HG03457 (cell line): ENCODE results near the gene NPBWR2.
"Not testable (repeated sequence)": the region's sequence is repeated elsewhere in the genome, so short reads cannot be mapped to it uniquely, and the experiment has no call there.

ENCODE experiments used
- ATAC-seq: cut with Tn5 transposase; IDR thresholded peaks from one replicate; pipeline ENCODE4 v1.9.1; 2021; ENCODE audit warnings: moderate number of reproducible peaks; ENCODE audit not compliant: unreplicated experiment

NPBWR2 gene

GRCh38 chr20:64087226-64087825 is 20.0 kb downstream of the NPBWR2 start:
- ATAC-seq: not testable (repeated sequence)

- ATAC-seq: no peak
Measured at GRCh38 chr20:64086801-64087200, 20.6 kb downstream of the NPBWR2 start.

DNA sequence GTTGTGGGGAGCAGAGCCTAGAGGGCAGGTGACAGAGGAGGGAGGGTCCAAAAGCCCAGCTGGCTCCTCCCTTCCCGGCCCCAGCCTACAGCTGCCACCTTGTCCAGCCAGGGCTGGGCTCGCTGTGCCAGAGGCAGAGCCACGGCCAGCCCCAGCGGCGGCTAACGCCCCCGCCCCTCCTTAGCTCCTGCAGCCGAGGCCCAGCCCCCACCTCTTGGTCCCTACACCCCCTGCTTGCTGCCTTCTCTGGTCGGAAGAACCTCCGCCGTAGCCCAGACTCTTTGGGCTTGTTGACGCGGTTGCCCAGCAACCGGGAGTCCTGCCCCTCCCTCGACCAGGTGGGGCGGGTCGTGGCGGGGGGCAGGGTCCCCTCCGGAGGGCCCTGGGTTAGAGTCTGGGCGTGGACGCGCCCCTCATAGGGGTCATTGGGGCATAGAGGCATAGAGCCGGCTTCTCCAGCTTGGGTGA is 22.6 kb downstream of the NPBWR2 start:
- no peak for ATAC-seq

GRCh38 chr20:64083804-64084684 is 23.3 kb downstream of the NPBWR2 start, which contains the start of gene LKAAEAR1:
TSS of gene LKAAEAR1 (minus strand) at chr20:64084398. CDS start at chr20:64084219, 179 bp downstream.
- ATAC-seq: no peak

DNA sequence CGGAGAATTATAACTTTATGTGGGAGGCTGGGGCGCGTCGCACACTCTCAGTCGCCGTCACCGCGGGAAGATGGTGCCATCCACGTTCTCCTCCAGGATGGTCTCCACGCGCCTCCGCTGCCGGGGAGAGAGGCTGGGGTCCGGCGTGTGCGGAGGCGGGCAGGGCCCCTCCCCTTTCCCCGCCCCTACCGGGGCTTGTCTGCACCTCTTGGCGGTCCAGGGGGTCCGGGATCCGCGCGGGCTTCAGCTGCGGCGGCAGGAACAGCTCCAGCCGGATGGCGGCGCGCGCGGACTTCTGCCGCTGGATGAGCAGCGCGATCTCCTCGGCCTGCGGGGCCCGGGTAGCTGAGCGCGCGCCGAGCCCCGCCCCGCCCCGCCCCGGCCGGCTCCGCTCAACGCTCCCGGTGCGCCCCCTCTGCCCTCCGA is 24.0 kb downstream of the NPBWR2 start:
- no peak for ATAC-seq

GRCh38 chr20:64082820-64083377 is 24.5 kb downstream of the NPBWR2 start:
- no peak for ATAC-seq

DNA sequence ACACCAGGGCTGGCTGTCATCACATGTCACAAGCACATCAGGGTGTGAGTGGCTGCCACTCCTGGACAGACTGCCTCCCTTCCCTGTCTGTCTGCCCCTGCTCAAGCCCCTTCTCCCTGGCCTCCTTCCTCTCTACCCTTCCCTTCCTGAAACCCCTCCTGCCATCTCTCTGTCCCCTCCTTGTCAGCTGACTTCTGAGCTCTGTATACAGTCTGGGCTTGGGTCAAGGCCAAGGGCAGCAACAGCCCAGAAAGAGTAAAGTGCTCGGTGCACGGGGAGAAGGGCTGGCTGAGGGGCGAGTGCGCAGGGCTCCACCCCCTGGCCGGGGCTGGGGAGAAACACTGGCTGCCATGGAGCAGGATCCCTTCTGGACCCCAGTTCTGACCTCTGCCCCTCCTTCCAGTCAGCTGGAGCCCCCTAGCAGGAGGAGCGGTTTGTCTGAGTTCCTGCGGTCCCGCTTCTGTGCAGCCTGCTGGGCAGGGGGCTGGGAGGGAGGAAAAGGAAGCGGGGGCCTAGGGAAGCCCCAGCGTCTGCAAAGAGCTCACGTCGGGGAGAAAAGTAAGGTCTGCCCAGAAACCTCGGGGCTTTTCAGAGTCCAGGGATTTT is 25.1 kb downstream of the NPBWR2 start:
- no peak for ATAC-seq

DNA sequence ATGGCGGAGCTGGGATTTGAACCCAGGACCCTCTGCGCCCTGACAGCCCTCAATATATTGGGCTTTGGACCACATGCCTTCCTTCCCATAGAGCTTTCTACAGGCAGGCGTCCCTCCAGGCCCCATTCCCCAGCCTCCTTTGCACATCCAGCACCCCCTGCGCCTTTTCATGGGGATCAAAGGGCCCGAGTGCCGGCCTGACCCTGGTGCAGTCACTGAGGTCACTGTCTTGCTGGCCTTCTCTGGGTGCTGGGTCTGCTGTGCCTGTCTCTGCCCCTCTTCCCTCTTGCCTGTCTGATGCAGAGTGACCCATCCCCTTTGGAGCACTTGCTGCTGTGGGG is 25.8 kb downstream of the NPBWR2 start:
- no peak for ATAC-seq

DNA sequence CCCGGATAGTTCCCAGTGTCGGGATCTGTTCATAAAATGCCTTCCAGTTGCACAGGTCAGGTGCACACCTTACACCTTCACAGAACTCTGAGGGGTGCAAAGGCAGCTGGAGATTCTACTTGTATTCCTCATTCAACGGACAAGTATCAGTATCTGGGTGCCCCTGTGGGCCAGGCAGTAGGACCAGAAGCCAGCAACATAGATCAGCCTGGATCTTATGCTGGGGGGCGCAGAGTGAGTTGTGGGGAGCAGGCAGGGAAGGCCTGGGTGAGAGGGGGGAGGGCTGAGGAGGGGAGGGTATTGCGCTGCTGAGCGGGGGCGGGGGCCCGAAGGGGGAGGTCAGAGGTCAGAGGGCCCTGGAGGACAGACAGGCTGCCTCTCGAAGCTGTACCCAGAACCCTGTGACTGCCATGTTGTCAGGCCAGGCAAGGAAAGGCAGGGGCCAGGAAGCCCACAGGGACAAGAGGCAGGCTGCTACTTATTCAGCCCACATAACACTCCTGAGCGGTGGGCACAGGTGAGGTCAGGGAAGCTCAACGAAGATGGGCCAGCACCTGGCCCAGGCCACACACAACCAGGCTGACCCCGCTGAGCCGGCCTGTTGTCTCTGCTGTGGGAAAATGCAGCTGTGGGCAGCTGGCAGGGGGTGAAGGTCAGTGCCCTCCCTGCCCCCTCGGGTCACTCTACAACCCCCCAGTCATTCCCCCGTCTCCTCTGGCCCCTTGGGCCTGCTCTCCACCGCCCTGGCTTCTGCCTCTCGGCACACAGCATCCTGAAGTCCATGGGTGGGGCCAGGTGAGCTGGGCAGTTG is 26.3 kb downstream of the NPBWR2 start:
- no peak for ATAC-seq

- no peak for ATAC-seq
Measured at GRCh38 chr20:64080013-64080812, 27.2 kb downstream of the NPBWR2 start, which contains the start of gene OPRL1. TSS of gene OPRL1 (plus strand) at chr20:64080082. CDS start at chr20:64092721, 12,639 bp downstream.

- no peak for ATAC-seq
Measured at GRCh38 chr20:64079273-64080012, 27.9 kb downstream of the NPBWR2 start, which contains the start of gene RGS19. TSS of gene RGS19 (minus strand) at chr20:64079518. CDS start at chr20:64076886, 2,632 bp downstream.

DNA sequence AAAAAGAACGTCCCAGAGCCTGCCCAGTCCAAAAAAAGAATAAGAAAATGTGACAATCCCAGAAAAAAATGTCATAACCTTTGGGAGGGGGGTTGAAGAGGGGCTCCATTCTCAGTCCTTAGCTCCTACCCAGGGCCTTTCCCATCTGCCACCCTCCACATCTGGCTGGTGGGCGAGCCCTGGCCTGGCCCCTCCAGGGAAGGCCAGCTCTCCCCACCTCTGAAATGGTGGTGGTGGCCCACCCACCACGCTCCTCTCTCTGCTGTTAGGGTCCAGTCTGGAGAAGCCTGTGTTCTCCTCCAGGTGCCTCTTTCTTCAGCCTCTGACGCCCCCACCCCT is 28.5 kb downstream of the NPBWR2 start:
- ATAC-seq: no peak

- no peak for ATAC-seq
Measured at GRCh38 chr20:64077876-64078551, 29.4 kb downstream of the NPBWR2 start.

DNA sequence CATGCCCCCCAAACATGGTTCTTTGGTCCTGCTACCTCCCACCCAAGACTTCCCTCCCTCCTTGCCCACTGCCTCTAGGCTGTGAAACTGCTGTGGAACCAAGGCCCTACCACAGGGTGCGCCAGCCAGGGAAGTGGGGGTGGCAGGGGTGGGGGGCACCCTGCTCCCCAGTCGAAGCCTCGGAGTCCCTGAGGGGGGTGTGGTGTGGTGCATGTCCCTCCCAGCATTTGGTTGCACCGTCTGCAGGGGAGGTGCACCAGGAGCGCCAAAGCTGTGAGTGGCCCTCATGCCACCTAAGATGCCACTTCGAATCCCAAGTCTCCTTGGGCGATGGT is 29.9 kb downstream of the NPBWR2 start:
- no peak for ATAC-seq

- no peak for ATAC-seq
Measured at GRCh38 chr20:64077094-64077493, 30.3 kb downstream of the NPBWR2 start.

DNA sequence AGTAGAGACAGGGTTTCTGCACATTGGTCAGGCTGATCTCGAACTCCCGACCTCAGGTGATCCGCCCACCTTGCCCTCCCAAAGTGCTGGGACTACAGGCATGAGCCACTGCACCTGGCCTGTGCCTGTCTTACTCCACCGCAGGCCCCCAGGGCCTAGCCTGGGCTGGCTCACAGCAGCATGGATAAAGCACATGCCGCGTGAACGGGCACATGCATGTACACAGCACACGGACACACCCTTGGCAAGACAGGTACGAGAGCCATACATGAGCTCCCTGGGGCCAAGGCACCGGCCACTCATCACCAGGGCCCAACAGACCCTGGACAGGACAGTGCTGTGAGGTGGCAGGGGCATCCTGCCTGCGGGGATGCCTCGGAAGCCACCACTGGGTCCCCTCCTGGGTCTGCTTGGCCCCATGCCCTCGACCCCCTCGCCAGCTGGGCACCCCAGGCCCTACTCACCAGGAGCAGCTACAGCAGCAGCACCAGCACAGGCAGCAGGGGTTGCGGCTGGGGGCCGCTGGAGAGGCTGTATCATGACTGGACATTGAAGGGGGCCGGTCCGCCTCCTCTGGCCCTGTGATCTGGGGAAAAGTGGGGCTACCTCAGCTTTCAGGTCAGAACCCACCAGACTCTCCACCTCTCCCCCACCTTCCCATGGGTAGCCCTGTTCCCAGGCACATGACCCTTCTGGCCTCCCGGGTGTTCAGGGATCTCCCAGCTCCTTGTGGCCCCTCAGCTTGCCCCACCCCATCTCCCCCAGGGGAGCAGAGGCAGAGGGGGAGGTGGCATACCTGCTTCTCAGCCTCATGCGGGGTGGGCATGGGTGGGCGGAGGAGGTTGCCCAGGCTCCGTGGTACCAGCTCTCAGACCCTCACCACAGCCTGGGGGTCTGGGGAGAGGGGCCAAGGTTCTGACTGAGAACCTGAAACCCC is 31.0 kb downstream of the NPBWR2 start:
- no peak for ATAC-seq

DNA sequence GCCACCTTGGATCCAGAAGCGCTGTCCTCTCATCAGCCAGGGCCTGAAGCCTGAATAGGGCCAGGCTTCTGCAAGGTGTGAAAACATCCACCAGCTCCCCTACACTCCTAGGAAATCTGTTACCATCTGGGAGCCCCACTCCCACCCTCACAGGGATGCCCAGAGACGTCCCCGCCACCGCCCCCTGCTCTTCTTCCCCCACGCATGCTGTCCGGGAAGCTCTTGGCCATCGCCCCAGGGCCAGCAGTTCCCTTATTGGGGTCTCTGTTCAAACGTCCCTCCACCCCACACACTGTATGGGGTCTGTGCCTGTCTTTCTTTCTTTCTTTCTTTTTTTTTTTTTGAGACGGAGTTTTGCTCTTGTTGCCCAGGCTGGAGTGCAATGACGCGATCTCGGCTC is 31.8 kb downstream of the NPBWR2 start:
- no peak for ATAC-seq

GRCh38 chr20:64074963-64075362 is 32.4 kb downstream of the NPBWR2 start:
- ATAC-seq: no peak
